Upper lobe of left lung (tissue), 4 donors: ENCODE measurements around the gene DARS1.

Experiments
- CTCF ChIP-seq, 6 experiments: fragments of 450-650 bp in 4 of 6; fragments of 200-600 bp in 2 of 6; sonication (generic) in 2 of 6; IDR thresholded peaks; one replicate each; pipeline ENCODE4 v1.5.1; 2016 to 2019; ENCODE audit warnings: antibody characterized with exemption in 6 of 6
- POLR2A ChIP-seq, 4 donors: fragments of 450-650 bp; IDR thresholded peaks; one replicate each; pipeline ENCODE4 v1.5.1; 2016 to 2017; ENCODE audit warnings: antibody characterized with exemption in 4 of 4, mild to moderate bottlenecking in 2 of 4

- no peak for TF ChIP-seq CTCF (IDR thresholded peaks at IDR 0.05)
- TF ChIP-seq POLR2A (IDR thresholded peaks at IDR 0.05) = no peak
Observed at GRCh38 chr2:136013136-136013685, 27.8 kb upstream of the DARS1 start.
